B cell (primary cell): ENCODE measurements around the gene NUDT19. TPM values are rescaled to one million over a fixed set of nuclear protein-coding genes. Genes with fewer than 3 reads are reported as not detected.

Experiments
- ATAC-seq: fragments of 200-7000 bp; cut with Tn5 transposase; one replicate; pipeline ENCODE4 v1.10.0; 2021; ENCODE audit warnings: low read depth, mild to moderate bottlenecking, moderate number of reproducible peaks, moderate library complexity
- CTCF ChIA-PET: fragments of 350-600 bp; sonication (Branson Sonifier 250); formaldehyde crosslinking; loops from one replicate; lab custom pipeline; 2021; ENCODE audit warnings: antibody characterized with exemption, inconsistent platforms; lab: Charles Lee
- POLR2A ChIA-PET: fragments of 350-600 bp; sonication (Branson Sonifier 250); formaldehyde crosslinking; loops from one replicate; lab custom pipeline; 2021; ENCODE audit warnings: antibody characterized with exemption; lab: Charles Lee
- DNase-seq: peaks from one replicate; pipeline ENCODE4 v3.0.0; 2013
- H2AFZ ChIP-seq: 2 replicates; pipeline ENCODE4 v1.6.1; 2012; ENCODE audit warnings: mild to moderate bottlenecking, low read depth, low read length; ENCODE audit not compliant: insufficient read depth, poor library complexity, severe bottlenecking
- H3K27ac ChIP-seq, 2 donors: 1 replicate in 1 of 2; 2 replicates in 1 of 2; pipeline ENCODE4 v1.5.1; 2012 to 2013; ENCODE audit warnings: low read length in 2 of 2, mild to moderate bottlenecking in 2 of 2, moderate library complexity in 1 of 2
- H3K27me3 ChIP-seq, 4 experiments: fragments of 200-600 bp in 1 of 4; sonication (generic) in 1 of 4; replicated peaks in 1 of 4; 1 replicate in 2 of 4; 2 replicates in 2 of 4; pipeline versions ENCODE4 v1.6.1 to v1.7.0; 2013 to 2016; ENCODE audit warnings: low read length in 3 of 4, mild to moderate bottlenecking in 2 of 4, mixed read lengths in 1 of 4, moderate library complexity in 1 of 4; ENCODE audit not compliant: insufficient read depth in 4 of 4, control insufficient read depth in 3 of 4; ENCODE audit errors: control extremely low read depth in 1 of 4
- H3K36me3 ChIP-seq, 2 experiments: replicated peaks in 1 of 2; 1 replicate in 1 of 2; 2 replicates in 1 of 2; pipeline versions ENCODE4 v1.6.1 to v1.7.1; 2013; ENCODE audit warnings: low read length in 1 of 2; ENCODE audit not compliant: insufficient read depth in 2 of 2, control insufficient read depth in 1 of 2; ENCODE audit errors: control extremely low read depth in 1 of 2, extremely low read depth in 1 of 2
- H3K4me1 ChIP-seq, 2 donors: fragments of 200-600 bp in 1 of 2; sonication (generic) in 1 of 2; 1 replicate in 1 of 2; 2 replicates in 1 of 2; pipeline versions ENCODE4 v1.5.1 to v1.6.1; 2013 to 2017; ENCODE audit warnings: low read length in 2 of 2; ENCODE audit not compliant: control insufficient read depth in 2 of 2, insufficient read depth in 2 of 2
- H3K4me2 ChIP-seq: replicated peaks from 2 replicates; pipeline ENCODE3; 2012; ENCODE audit warnings: mild to moderate bottlenecking, low read depth, low read length; ENCODE audit not compliant: poor library complexity, severe bottlenecking
- H3K4me3 ChIP-seq, 5 experiments: fragments of 200-600 bp in 1 of 5; sonication (generic) in 1 of 5; 1 replicate in 3 of 5; 2 replicates in 2 of 5; pipeline versions ENCODE4 v1.5.1 to v1.7.0; 2011 to 2016; ENCODE audit warnings: low read length in 4 of 5, mild to moderate bottlenecking in 4 of 5, low read depth in 2 of 5, control low read depth in 1 of 5, moderate library complexity in 1 of 5; ENCODE audit not compliant: insufficient read depth in 1 of 5; ENCODE audit errors: control extremely low read depth in 1 of 5, extremely low read depth in 1 of 5
- H3K79me2 ChIP-seq: fragments of 200-600 bp; sonication (generic); one replicate; pipeline ENCODE4 v1.6.0; 2016; ENCODE audit warnings: low read length; ENCODE audit not compliant: control insufficient read depth, insufficient read depth
- H3K9ac ChIP-seq: fragments of 200-600 bp; sonication (generic); 2 replicates; pipeline ENCODE4 v1.6.1; 2017; ENCODE audit warnings: mild to moderate bottlenecking, low read length, moderate library complexity
- H3K9me3 ChIP-seq, 3 donors: one replicate each; pipeline versions ENCODE4 v1.6.1 to v1.7.1; 2013; ENCODE audit warnings: low read length in 2 of 3; ENCODE audit not compliant: control insufficient read depth in 2 of 3, insufficient read depth in 1 of 3; ENCODE audit errors: control extremely low read depth in 1 of 3
- H4K20me1 ChIP-seq: 2 replicates; pipeline ENCODE4 v1.6.0; 2012; ENCODE audit warnings: mild to moderate bottlenecking, low read length; ENCODE audit not compliant: insufficient read depth, control insufficient read depth, poor library complexity, severe bottlenecking
- H3K27ac Mint-ChIP-seq: one replicate; pipeline ENCODE4 v1.8.0; 2021; ENCODE audit warnings: mixed read lengths
- H3K27me3 Mint-ChIP-seq: one replicate; pipeline ENCODE4 v1.8.0; 2021; ENCODE audit warnings: mixed read lengths
- H3K4me1 Mint-ChIP-seq: one replicate; pipeline ENCODE4 v1.8.0; 2021; ENCODE audit warnings: mixed read lengths
- H3K4me3 Mint-ChIP-seq: one replicate; pipeline ENCODE4 v1.8.0; 2021; ENCODE audit warnings: mixed read lengths
- H3K9me3 Mint-ChIP-seq: one replicate; pipeline ENCODE4 v1.8.0; 2022; ENCODE audit warnings: mixed read lengths; ENCODE audit not compliant: insufficient read depth
- CTCF ChIP-seq: fragments of 200-600 bp; IDR thresholded peaks from one replicate; pipeline ENCODE4 v1.8.0; 2022; ENCODE audit warnings: antibody characterized with exemption, mild to moderate bottlenecking
- EZH2 ChIP-seq: IDR thresholded peaks from 2 replicates; pipeline ENCODE4 v1.6.1; 2012; ENCODE audit warnings: borderline replicate concordance, low read depth, mild to moderate bottlenecking, moderate library complexity, low read length; ENCODE audit not compliant: insufficient read depth, poor library complexity, severe bottlenecking
- WGBS: methylation state at CpG from one replicate; pipeline ENCODE4 v1.1.5; 2013; ENCODE audit warnings: missing lambda C conversion rate; ENCODE audit not compliant: insufficient coverage; 5-methylcytosine and 5-hydroxymethylcytosine counted together
- intact Hi-C: fragments of 100-400 bp; cut with micrococcal nuclease; formaldehyde crosslinking; loops from one replicate; pipeline ENCODE4 v1.10.0; 2022
- polyA plus RNA-seq: library from polyadenylated mRNA; depleted of rRNA; stranded (reverse); fragments of >200 nt; gene quantifications from 2 replicates; pipeline ENCODE4 v1.2.3, GENCODE V29; 2012
- total RNA-seq, 2 donors: library from RNA; stranded (reverse); fragments of 120-200 nt in 1 of 2; gene quantifications; 1 replicate in 1 of 2; 2 replicates in 1 of 2; pipeline versions ENCODE4 v1.2.3 to v1.2.4, GENCODE V29; 2013 to 2022

Gene NUDT19
- total and polyA plus RNA-seq, 2 donors (not counting 1 experiment from before 2014, with no cell fraction given): 3.6 to 7.1 TPM

DNA sequence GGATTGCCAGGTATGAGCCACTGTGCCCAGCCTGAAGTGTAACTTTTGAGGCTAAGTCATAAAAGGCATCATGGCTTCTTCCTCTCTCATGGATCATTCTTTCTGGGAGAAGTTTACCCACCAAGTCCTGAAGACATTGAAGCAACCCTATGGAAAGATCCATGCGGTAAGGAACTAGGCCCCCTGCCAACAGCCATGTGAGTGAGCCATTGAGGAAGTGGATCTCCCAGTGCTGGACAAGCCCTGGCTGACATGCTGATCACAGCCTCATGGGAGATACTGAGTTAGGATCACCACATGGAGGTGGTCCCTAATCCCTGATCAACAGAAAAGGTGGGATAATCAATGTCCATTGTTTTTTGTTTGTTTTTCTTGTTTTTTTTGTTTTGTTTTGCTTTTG is 3.3 kb upstream of the NUDT19 start:
- H3K9ac ChIP-seq: no peak overlapping the region
- peaks cover 0 to 3% (median 0%) of the 10 kb centered on the region in 3 donors for H3K9me3 ChIP-seq
- TF ChIP-seq EZH2: no peak
- intact Hi-C loops: no loop called here
- Mint-ChIP-seq H3K9me3 (no peaks in the 10 kb centered on the region), H3K4me1 (peaks cover 18% of the 10 kb centered on the region), H3K27ac (no peak overlapping the region), H3K4me3 (no peak overlapping the region), H3K27me3 (no peaks in the 10 kb centered on the region)
- POLR2A ChIA-PET: no interaction called here
- 100% methylated on average over 1 of the region's 1 CpG for WGBS
- no peak for DNase-seq
- no peak overlapping the region for H3K27ac ChIP-seq
- H3K27me3 ChIP-seq: no peaks in the 10 kb centered on the region
- H3K4me2 ChIP-seq: no peak overlapping the region
- H3K36me3 ChIP-seq: no peaks in the 10 kb centered on the region
- H3K79me2 ChIP-seq: peaks cover 35% of the 10 kb centered on the region
- H3K4me3 ChIP-seq: no peak overlapping the region
- CTCF ChIA-PET: interaction anchor here (0.6 to 0.8 kb wide), 2 partner anchors 12 to 177 kb away, joined by 3 to 4 read pairs; no protein-coding TSS in a partner anchor
- peaks cover 16 to 20% of the 10 kb centered on the region in 2 donors for H3K4me1 ChIP-seq
- no peak for ATAC-seq
- H4K20me1 ChIP-seq: peaks cover 4% of the 10 kb centered on the region
- H2AFZ ChIP-seq: no peak overlapping the region

DNA sequence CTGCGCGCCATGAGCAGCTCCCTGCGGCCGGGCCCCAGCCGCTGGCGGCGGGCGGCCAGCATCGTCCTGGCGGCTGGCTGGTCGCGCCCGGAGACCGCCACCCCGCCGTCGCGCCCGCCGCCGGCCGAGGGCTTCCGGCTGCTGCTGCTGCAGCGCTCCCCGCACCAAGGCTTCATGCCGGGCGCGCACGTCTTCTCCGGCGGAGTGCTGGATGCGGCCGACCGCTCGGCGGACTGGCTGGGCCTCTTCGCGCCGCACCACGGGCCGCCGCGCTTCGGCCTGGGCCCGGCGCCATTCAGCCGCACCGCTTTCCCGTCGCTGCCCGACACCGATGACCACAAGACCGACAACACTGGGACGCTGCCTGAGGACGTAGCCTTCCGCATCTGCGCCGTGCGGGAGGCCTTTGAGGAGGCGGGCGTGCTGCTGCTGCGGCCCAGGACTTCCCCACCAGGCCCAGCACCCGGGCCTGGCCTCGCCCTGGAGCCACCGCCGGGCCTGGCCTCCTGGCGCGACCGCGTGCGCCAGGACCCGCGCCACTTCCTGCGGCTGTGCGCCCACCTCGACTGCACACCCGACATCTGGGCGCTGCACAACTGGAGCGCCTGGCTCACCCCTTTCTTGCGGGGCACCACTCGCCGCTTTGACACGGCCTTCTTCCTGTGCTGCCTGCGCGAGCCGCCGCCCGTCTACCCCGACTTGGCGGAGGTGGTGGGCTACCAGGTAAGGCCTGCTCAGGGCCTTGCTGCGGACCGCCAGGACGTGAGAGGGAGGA is 518 bp downstream of the NUDT19 start:
- Mint-ChIP-seq H3K4me1 (peaks cover 45% of the 10 kb centered on the region), H3K9me3 (no peaks in the 10 kb centered on the region), H3K27ac (peak overlapping the region; percentile 85), H3K4me3 (peak overlapping the region; percentile 91), H3K27me3 (no peaks in the 10 kb centered on the region)
- Histone ChIP-seq H3K4me1 (peaks cover 19 to 31% of the 10 kb centered on the region in 2 donors), H2AFZ (peak overlapping the region; percentile 94), H3K79me2 (peaks cover 39% of the 10 kb centered on the region), H3K9ac (peak overlapping the region; percentile 74), H3K27me3 (no peaks in the 10 kb centered on the region), H4K20me1 (peaks cover 8% of the 10 kb centered on the region), H3K4me3 (peak overlapping the region; percentile 8 to 77 (median 66)), H3K36me3 (no peaks in the 10 kb centered on the region), H3K4me2 (peak overlapping the region; percentile 89), H3K9me3 (peaks cover 0 to 4% (median 0%) of the 10 kb centered on the region in 3 donors), H3K27ac (peak overlapping the region; percentile 37 to 70)
- ChIA-PET POLR2A (interaction anchor here (1.4 kb wide), 1 partner anchor 16 kb away, joined by 16 read pairs; the partner anchor contains the start of genes ANKRD27 and RGS9BP), CTCF (interaction anchor here (0.9 to 1.9 kb wide), 4 partner anchors 8 to 17 kb away, joined by 3 to 7 read pairs (median 4); partner anchors contain the start of genes ANKRD27 and RGS9BP)
- DNase-seq (peak; percentile 73), ATAC-seq (peak; percentile 57)
- TF ChIP-seq CTCF (no peak), EZH2 (no peak)
- WGBS: 4% methylated on average over 93 of the region's 93 CpGs
- intact Hi-C loops: loop anchor here (1.0 to 5.0 kb wide), 3 partner anchors 17 to 281 kb away; partner anchors contain the start of genes ANKRD27, FAAP24, PDCD5 and RGS9BP
